DMS153 (cell line): Measurements from ENCODE around the gene CYTH3.
"Not testable (repeated sequence)": the region's sequence is repeated elsewhere in the genome, so short reads cannot be mapped to it uniquely, and the experiment has no call there.

Source experiments
- DNase-seq: peaks from one replicate; lab custom pipeline; 2025; lab: John Stamatoyannopoulos, UW

The CYTH3 gene

GRCh38 chr7:6232534-6232933 lies 39.9 kb downstream of the CYTH3 start:
- no peak for DNase-seq

- no peak for DNase-seq
These were observed 40.3 kb downstream of the CYTH3 start for GRCh38 chr7:6232116-6232515.

- DNase-seq: no peak
These were observed 41.2 kb downstream of the CYTH3 start for GRCh38 chr7:6231184-6231583.

- not testable (repeated sequence) for DNase-seq
These were observed 43.1 kb downstream of the CYTH3 start for GRCh38 chr7:6229284-6229683.

- no peak for DNase-seq
These were observed 43.8 kb downstream of the CYTH3 start for GRCh38 chr7:6228361-6229229.

- DNase-seq: no peak
These were observed 45.1 kb downstream of the CYTH3 start for GRCh38 chr7:6227294-6227846.

GRCh38 chr7:6226194-6226799 lies 46.1 kb downstream of the CYTH3 start:
- DNase-seq: no peak

GRCh38 chr7:6223411-6223810 lies 49.0 kb downstream of the CYTH3 start:
- DNase-seq: not testable (repeated sequence)

- DNase-seq: not testable (repeated sequence)
These were observed 49.4 kb downstream of the CYTH3 start for GRCh38 chr7:6223010-6223409.

GRCh38 chr7:6221340-6222319 lies 50.8 kb downstream of the CYTH3 start:
- no peak for DNase-seq

GRCh38 chr7:6218329-6218728 lies 54.1 kb downstream of the CYTH3 start:
- no peak for DNase-seq

- no peak for DNase-seq
These were observed 60.4 kb downstream of the CYTH3 start for GRCh38 chr7:6212008-6212407.

- no peak for DNase-seq
These were observed 61.6 kb downstream of the CYTH3 start for GRCh38 chr7:6210621-6211372.

- DNase-seq: no peak
These were observed 63.1 kb downstream of the CYTH3 start for GRCh38 chr7:6209340-6209739.

- no peak for DNase-seq
These were observed 63.7 kb downstream of the CYTH3 start for GRCh38 chr7:6208573-6209328.

GRCh38 chr7:6205971-6206660 lies 66.3 kb downstream of the CYTH3 start:
- no peak for DNase-seq

GRCh38 chr7:6203381-6203780 lies 69.0 kb downstream of the CYTH3 start:
- no peak for DNase-seq

GRCh38 chr7:6202117-6202516 lies 70.3 kb downstream of the CYTH3 start:
- DNase-seq: no peak

GRCh38 chr7:6200971-6201370 lies 71.5 kb downstream of the CYTH3 start:
- DNase-seq: no peak
